HepG2 (cell line): ENCODE results near the gene MCFD2. TPM values are rescaled to one million over a fixed set of nuclear protein-coding genes. Genes with fewer than 3 reads are reported as not detected.

ENCODE experiments used
- BATF2 ChIP-seq: sonication (generic); formaldehyde crosslinking; IDR thresholded peaks from 2 replicates; pipeline ENCODE4 v1.8.0; 2022; ENCODE audit warnings: mild to moderate bottlenecking, missing genetic modification reagents, moderate library complexity
- ESRRA ChIP-seq: sonication (generic); formaldehyde crosslinking; IDR thresholded peaks from 2 replicates; pipeline ENCODE4 v1.5.1; 2020; ENCODE audit warnings: mild to moderate bottlenecking, low read depth, missing genetic modification reagents
- ETV6 ChIP-seq: sonication (generic); formaldehyde crosslinking; conservative IDR thresholded peaks from 2 replicates; pipeline ENCODE4 v1.4.0; 2020; ENCODE audit warnings: missing genetic modification reagents
- GPBP1L1 ChIP-seq: sonication (generic); formaldehyde crosslinking; IDR thresholded peaks from 2 replicates; pipeline ENCODE4 v1.5.0; 2020; ENCODE audit warnings: mild to moderate bottlenecking, missing genetic modification reagents
- JARID2 ChIP-seq: sonication (generic); formaldehyde crosslinking; IDR thresholded peaks from 2 replicates; pipeline ENCODE4 v1.8.1; 2023; ENCODE audit warnings: missing genetic modification reagents, inconsistent platforms; ENCODE audit not compliant: insufficient replicate concordance
- LCORL ChIP-seq, 2 experiments: fragments of 450-650 bp in 1 of 2; sonication (generic) in 1 of 2; formaldehyde crosslinking in 1 of 2; IDR thresholded peaks; 2 replicates each; pipeline versions ENCODE4 v1.5.0 to v1.6.1; 2017 to 2020; ENCODE audit warnings: antibody characterized with exemption in 1 of 2, missing genetic modification reagents in 1 of 2
- RCOR2 ChIP-seq: IDR thresholded peaks from 2 replicates; pipeline ENCODE4 v1.6.1; 2016; ENCODE audit warnings: missing biosample characterization, missing genetic modification reagents
- SMAD9 ChIP-seq: sonication (generic); formaldehyde crosslinking; IDR thresholded peaks from 2 replicates; pipeline ENCODE4 v1.5.1; 2020; ENCODE audit warnings: mild to moderate bottlenecking, missing genetic modification reagents
- SMC3 ChIP-seq: IDR thresholded peaks from 2 replicates; pipeline ENCODE4 v1.6.1; 2011; ENCODE audit warnings: low read length, improper control_type of control experiment
- SP140L ChIP-seq: sonication (generic); formaldehyde crosslinking; IDR thresholded peaks from 2 replicates; pipeline ENCODE4 v1.4.0; 2020; ENCODE audit warnings: missing genetic modification reagents, borderline replicate concordance
- SYNCRIP ChIP-seq: fragments of 200-400 bp; formaldehyde crosslinking; IDR thresholded peaks from 2 replicates; pipeline ENCODE4 v1.6.1; 2018; ENCODE audit warnings: mild to moderate bottlenecking, low read depth, low read length; ENCODE audit not compliant: insufficient read depth
- TCF12 ChIP-seq, 2 experiments: fragments of 450-650 bp in 1 of 2; sonication (generic) in 1 of 2; formaldehyde crosslinking in 1 of 2; IDR thresholded peaks; 2 replicates each; pipeline versions ENCODE4 v1.6.1 to v1.8.0; 2017 to 2022; ENCODE audit warnings: antibody characterized with exemption in 1 of 2, mild to moderate bottlenecking in 1 of 2, missing genetic modification reagents in 1 of 2, moderate library complexity in 1 of 2
- THRA ChIP-seq: sonication (generic); formaldehyde crosslinking; IDR thresholded peaks from 2 replicates; pipeline ENCODE4 v1.4.0; 2020; ENCODE audit warnings: missing genetic modification reagents, borderline replicate concordance
- ZBED4 ChIP-seq: sonication (generic); formaldehyde crosslinking; IDR thresholded peaks from 2 replicates; pipeline ENCODE4 v1.4.0; 2020; ENCODE audit warnings: missing genetic modification reagents, borderline replicate concordance
- ZBTB14 ChIP-seq: sonication (generic); formaldehyde crosslinking; IDR thresholded peaks from 2 replicates; pipeline ENCODE4 v1.4.0; 2020; ENCODE audit warnings: missing genetic modification reagents
- ZMAT5 ChIP-seq: sonication (generic); formaldehyde crosslinking; IDR thresholded peaks from 2 replicates; pipeline ENCODE4 v1.5.0; 2020; ENCODE audit warnings: mild to moderate bottlenecking, low read depth, missing genetic modification reagents, borderline replicate concordance
- ZNF747 ChIP-seq: sonication (generic); formaldehyde crosslinking; IDR thresholded peaks from 2 replicates; pipeline ENCODE4 v1.8.1; 2023; ENCODE audit warnings: missing genetic modification reagents, mild to moderate bottlenecking, borderline replicate concordance
- polyA plus RNA-seq, 8 experiments: library from polyadenylated mRNA; depleted of rRNA in 3 of 8; stranded (reverse) in 7 of 8; unstranded in 1 of 8; fragments of >200 nt; fragmentation: Illumina TruSeq in 4 of 8; extraction: Trizol in 4 of 8; gene quantifications; 2 replicates each; pipeline versions ENCODE4 v1.2.1 to v1.2.3, GENCODE V29; 2011 to 2016; ENCODE audit warnings: low read depth in 4 of 8, missing spikeins in 1 of 8, mixed read lengths in 1 of 8; ENCODE audit not compliant: insufficient read depth in 1 of 8
- total RNA-seq, 5 experiments: library from RNA; depleted of rRNA; stranded (reverse); fragments of >200 nt; fragmentation: Illumina TruSeq; extraction: Trizol; gene quantifications; 2 replicates each; pipeline ENCODE4 v1.2.3, GENCODE V29; 2016; ENCODE audit warnings: low read depth in 1 of 5

The MCFD2 gene
- total and polyA plus RNA-seq, 2 of the 13 experiments (the other 11 are each of a cell fraction or from before 2014, with no cell fraction given): 183 to 232 TPM

- TF ChIP-seq SMAD9 (CRISPR knock-in tag) (peak; percentile 30; the same call in 1 of the 2 replicates), SYNCRIP (no peak), ZMAT5 (CRISPR knock-in tag) (no peak), SP140L (CRISPR knock-in tag) (peak; percentile 61; the same call in 1 of the 2 replicates), THRA (CRISPR knock-in tag) (peak; percentile 35; the same call in 1 of the 2 replicates), ZNF747 (peak; percentile 62; the same call in 1 of the 2 replicates), RCOR2 (CRISPR knock-in tag) (0 out of 2 replicates have a peak, but pooled peaks have one; percentile 23), JARID2 (CRISPR knock-in tag) (no peak), ZBED4 (CRISPR knock-in tag) (0 out of 2 replicates have a peak, but pooled peaks have one; percentile 69), ZBTB14 (CRISPR knock-in tag) (no peak), SMC3 (no peak), ESRRA (CRISPR knock-in tag) (no peak), BATF2 (CRISPR knock-in tag) (no peak), ETV6 (CRISPR knock-in tag) (no peak), TCF12 (IDR thresholded peaks at IDR 0.05) (no peak), TCF12 (CRISPR knock-in tag; IDR thresholded peaks at IDR 0.05) (peak; percentile 49; the same call in 1 of the 2 replicates), GPBP1L1 (no peak), LCORL (IDR thresholded peaks at IDR 0.05) (no peak), LCORL (CRISPR knock-in tag; IDR thresholded peaks at IDR 0.05) (0 out of 2 replicates have a peak, but pooled peaks have one; percentile 13)
These were observed 1.9 kb downstream of the MCFD2 start (continued) for GRCh38 chr2:46913471-46914381.
